ENCODE results near the gene GPX1. TPM values are rescaled to one million over a fixed set of nuclear protein-coding genes. Genes with fewer than 3 reads are reported as not detected.
"Not testable (repeated sequence)": the region's sequence is repeated elsewhere in the genome, so short reads cannot be mapped to it uniquely, and the experiment has no call there.

The GPX1 gene
- total RNA-seq, 1 donor from 2014 or later, result 607 TPM

- no peak for DNase-seq (ENCODE audit: extremely low read depth, low read depth, low spot score)
These were observed 702 bp upstream of the GPX1 start for GRCh38 chr3:49358884-49359225.

GRCh38 chr3:49357443-49358216, 523 bp downstream of the GPX1 start:
- DNase-seq (ENCODE audit: extremely low read depth, low read depth, low spot score), result not testable (repeated sequence)

GRCh38 chr3:49357095-49357442, 1.1 kb downstream of the GPX1 start:
- DNase-seq (ENCODE audit: extremely low read depth, low read depth, low spot score), result not testable (repeated sequence)

GRCh38 chr3:49352890-49353421, 5.2 kb downstream of the GPX1 start:
- DNase-seq (ENCODE audit: extremely low read depth, low read depth, low spot score), result no peak

- no peak for DNase-seq (ENCODE audit: extremely low read depth, low read depth, low spot score)
These were observed 5.9 kb downstream of the GPX1 start for GRCh38 chr3:49352281-49352680.

- DNase-seq (ENCODE audit: extremely low read depth, low read depth, low spot score), result no peak
These were observed 6.6 kb downstream of the GPX1 start for GRCh38 chr3:49351521-49352011.

- DNase-seq (ENCODE audit: extremely low read depth, low read depth, low spot score), result no peak
These were observed 8.6 kb downstream of the GPX1 start for GRCh38 chr3:49349348-49350114.

GRCh38 chr3:49348361-49348760, 9.8 kb downstream of the GPX1 start:
- not testable (repeated sequence) for DNase-seq (ENCODE audit: extremely low read depth, low read depth, low spot score)

- DNase-seq (ENCODE audit: extremely low read depth, low read depth, low spot score), result no peak
These were observed 11.3 kb downstream of the GPX1 start for GRCh38 chr3:49346797-49347251.

GRCh38 chr3:49343163-49343562, 15.0 kb downstream of the GPX1 start:
- no peak for DNase-seq (ENCODE audit: extremely low read depth, low read depth, low spot score)

GRCh38 chr3:49341996-49342395, 16.2 kb downstream of the GPX1 start:
- DNase-seq (ENCODE audit: extremely low read depth, low read depth, low spot score), result no peak

- no peak for DNase-seq (ENCODE audit: extremely low read depth, low read depth, low spot score)
These were observed 18.0 kb downstream of the GPX1 start, which contains the start of gene USP4 for GRCh38 chr3:49339941-49340800. TSS of gene USP4 (minus strand) at chr3:49340053. CDS start at chr3:49340024, 29 bp downstream.

GRCh38 chr3:49339581-49339940, 18.6 kb downstream of the GPX1 start:
- DNase-seq (ENCODE audit: extremely low read depth, low read depth, low spot score), result no peak

- no peak for DNase-seq (ENCODE audit: extremely low read depth, low read depth, low spot score)
These were observed 24.1 kb downstream of the GPX1 start for GRCh38 chr3:49333916-49334633.

GRCh38 chr3:49333091-49333490, 25.1 kb downstream of the GPX1 start:
- DNase-seq (ENCODE audit: extremely low read depth, low read depth, low spot score), result no peak

- DNase-seq (ENCODE audit: extremely low read depth, low read depth, low spot score), result no peak
These were observed 29.0 kb downstream of the GPX1 start for GRCh38 chr3:49329186-49329585.

- DNase-seq (ENCODE audit: extremely low read depth, low read depth, low spot score), result not testable (repeated sequence)
These were observed 29.8 kb downstream of the GPX1 start for GRCh38 chr3:49328350-49328749.

GRCh38 chr3:49327485-49327884, 30.7 kb downstream of the GPX1 start:
- no peak for DNase-seq (ENCODE audit: extremely low read depth, low read depth, low spot score)

GRCh38 chr3:49324768-49325167, 33.4 kb downstream of the GPX1 start:
- no peak for DNase-seq (ENCODE audit: extremely low read depth, low read depth, low spot score)
